ENCODE results near the gene KCNMB2. TPM values are rescaled to one million over a fixed set of nuclear protein-coding genes. Genes with fewer than 3 reads are reported as not detected.

The KCNMB2 gene
- total RNA-seq, 6 donors from 2014 or later, result 0.51 to 3.0 (median 1.1) TPM; not detected in 3

DNA sequence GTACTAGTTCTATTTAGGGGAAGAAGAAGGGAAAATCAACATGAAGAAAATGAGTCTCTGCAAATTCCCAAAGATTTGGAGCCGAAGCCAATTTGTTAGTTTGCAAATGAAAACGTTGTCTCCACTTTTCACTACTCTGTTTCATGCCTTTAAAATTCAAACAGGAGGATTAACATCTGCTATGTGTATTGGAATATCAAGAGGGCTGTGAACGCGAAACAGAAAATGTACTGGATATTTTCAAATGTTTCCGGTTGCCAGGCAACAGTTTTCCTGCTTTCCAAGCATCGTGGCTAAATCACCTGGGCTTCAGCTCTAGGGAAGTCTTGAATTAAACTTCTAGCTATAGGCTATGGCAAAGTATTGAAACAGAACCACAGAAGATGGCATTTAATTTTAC is 172.8 kb downstream of the KCNMB2 start:
- no peaks in the 10 kb centered on the region for H3K4me1 ChIP-seq
- no peaks in the 10 kb centered on the region for H3K27me3 ChIP-seq
- H3K4me3 ChIP-seq, result no peak overlapping the region
- no peak for DNase-seq
- no peak overlapping the region for H3K27ac ChIP-seq
- WGBS, 2 donors, result 42 to 52% methylated on average over 6 of the region's 6 CpGs
- no peak for ATAC-seq (ENCODE audit: low FRiP score in 2 of 2)
- H3K9me3 ChIP-seq, result no peaks in the 10 kb centered on the region
- no peaks in the 10 kb centered on the region for H3K36me3 ChIP-seq
- TF ChIP-seq POLR2A (IDR thresholded peaks at IDR 0.05) (no peak), POLR2AphosphoS5 (IDR thresholded peaks at IDR 0.05) (no peak), EP300 (IDR thresholded peaks at IDR 0.05) (no peak)
- TF ChIP-seq, protein P1, sequence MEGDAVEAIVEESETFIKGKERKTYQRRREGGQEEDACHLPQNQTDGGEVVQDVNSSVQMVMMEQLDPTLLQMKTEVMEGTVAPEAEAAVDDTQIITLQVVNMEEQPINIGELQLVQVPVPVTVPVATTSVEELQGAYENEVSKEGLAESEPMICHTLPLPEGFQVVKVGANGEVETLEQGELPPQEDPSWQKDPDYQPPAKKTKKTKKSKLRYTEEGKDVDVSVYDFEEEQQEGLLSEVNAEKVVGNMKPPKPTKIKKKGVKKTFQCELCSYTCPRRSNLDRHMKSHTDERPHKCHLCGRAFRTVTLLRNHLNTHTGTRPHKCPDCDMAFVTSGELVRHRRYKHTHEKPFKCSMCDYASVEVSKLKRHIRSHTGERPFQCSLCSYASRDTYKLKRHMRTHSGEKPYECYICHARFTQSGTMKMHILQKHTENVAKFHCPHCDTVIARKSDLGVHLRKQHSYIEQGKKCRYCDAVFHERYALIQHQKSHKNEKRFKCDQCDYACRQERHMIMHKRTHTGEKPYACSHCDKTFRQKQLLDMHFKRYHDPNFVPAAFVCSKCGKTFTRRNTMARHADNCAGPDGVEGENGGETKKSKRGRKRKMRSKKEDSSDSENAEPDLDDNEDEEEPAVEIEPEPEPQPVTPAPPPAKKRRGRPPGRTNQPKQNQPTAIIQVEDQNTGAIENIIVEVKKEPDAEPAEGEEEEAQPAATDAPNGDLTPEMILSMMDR (IDR thresholded peaks at IDR 0.05), result no peak

DNA sequence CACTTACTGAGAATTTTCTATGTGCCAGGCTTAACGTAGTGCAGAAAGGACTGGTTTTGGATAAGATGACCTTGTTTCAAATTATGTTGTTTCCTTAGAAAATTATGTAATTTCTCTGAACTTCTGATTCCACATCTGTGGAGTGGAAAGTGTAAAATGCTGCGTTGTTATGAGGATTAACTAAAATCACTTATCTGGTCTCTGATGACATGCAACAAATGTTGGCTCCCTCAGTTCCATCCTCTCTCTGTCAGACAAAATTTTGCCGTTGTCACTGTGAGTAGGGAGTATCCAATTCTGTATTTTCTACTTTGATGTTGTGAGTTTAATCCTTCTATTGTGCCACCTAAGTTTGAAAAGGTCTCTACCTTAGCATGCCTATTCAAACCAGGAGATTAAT is 175.5 kb downstream of the KCNMB2 start:
- Histone ChIP-seq H3K27me3 (no peaks in the 10 kb centered on the region), H3K36me3 (no peaks in the 10 kb centered on the region)
- WGBS, 2 donors, result 66 to 88% methylated on average over 3 of the region's 3 CpGs

DNA sequence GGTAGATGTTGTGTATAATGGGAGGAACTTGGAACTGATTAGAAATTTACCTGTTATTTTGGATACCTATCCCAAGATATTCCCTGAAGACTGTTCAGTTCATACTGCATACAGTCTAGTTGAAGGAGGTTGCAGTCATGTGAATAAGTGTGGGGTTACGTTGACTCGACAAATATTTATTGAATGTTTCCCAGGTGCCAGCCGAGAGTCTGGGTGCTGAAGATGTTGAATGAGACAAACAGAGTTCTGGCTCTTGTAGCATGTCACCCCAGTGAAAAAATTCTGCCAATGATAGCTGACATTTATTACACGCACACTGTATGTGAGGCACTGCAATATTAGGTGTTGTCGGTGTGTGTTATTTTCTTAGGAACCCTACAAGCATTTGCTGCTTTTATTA is 176.0 kb downstream of the KCNMB2 start:
- Histone ChIP-seq H3K4me1 (no peaks in the 10 kb centered on the region), H3K27me3 (no peaks in the 10 kb centered on the region), H3K9me3 (no peaks in the 10 kb centered on the region), H3K27ac (no peak overlapping the region), H3K4me3 (no peak overlapping the region), H3K36me3 (no peaks in the 10 kb centered on the region)
- DNase-seq (no peak), ATAC-seq (ENCODE audit: low FRiP score in 2 of 2) (no peak)
- TF ChIP-seq, protein P1 (IDR thresholded peaks at IDR 0.05), result no peak
- TF ChIP-seq EP300 (IDR thresholded peaks at IDR 0.05), result no peak
- TF ChIP-seq POLR2A (IDR thresholded peaks at IDR 0.05), result no peak
- TF ChIP-seq POLR2AphosphoS5 (IDR thresholded peaks at IDR 0.05), result no peak
- 65 to 67% methylated on average over 5 of the region's 5 CpGs for WGBS, 2 donors

More for the DNA sequence above, 175.5 kb downstream of the KCNMB2 start:
- TF ChIP-seq POLR2AphosphoS5 (IDR thresholded peaks at IDR 0.05) (no peak), POLR2A (IDR thresholded peaks at IDR 0.05) (no peak), EP300 (IDR thresholded peaks at IDR 0.05) (no peak)
- TF ChIP-seq, protein P1 (IDR thresholded peaks at IDR 0.05), result no peak
- no peaks in the 10 kb centered on the region for H3K9me3 ChIP-seq
- no peak for DNase-seq
- H3K4me3 ChIP-seq, result no peak overlapping the region
- no peaks in the 10 kb centered on the region for H3K4me1 ChIP-seq
- ATAC-seq (ENCODE audit: low FRiP score in 2 of 2), result no peak
- no peak overlapping the region for H3K27ac ChIP-seq

DNA sequence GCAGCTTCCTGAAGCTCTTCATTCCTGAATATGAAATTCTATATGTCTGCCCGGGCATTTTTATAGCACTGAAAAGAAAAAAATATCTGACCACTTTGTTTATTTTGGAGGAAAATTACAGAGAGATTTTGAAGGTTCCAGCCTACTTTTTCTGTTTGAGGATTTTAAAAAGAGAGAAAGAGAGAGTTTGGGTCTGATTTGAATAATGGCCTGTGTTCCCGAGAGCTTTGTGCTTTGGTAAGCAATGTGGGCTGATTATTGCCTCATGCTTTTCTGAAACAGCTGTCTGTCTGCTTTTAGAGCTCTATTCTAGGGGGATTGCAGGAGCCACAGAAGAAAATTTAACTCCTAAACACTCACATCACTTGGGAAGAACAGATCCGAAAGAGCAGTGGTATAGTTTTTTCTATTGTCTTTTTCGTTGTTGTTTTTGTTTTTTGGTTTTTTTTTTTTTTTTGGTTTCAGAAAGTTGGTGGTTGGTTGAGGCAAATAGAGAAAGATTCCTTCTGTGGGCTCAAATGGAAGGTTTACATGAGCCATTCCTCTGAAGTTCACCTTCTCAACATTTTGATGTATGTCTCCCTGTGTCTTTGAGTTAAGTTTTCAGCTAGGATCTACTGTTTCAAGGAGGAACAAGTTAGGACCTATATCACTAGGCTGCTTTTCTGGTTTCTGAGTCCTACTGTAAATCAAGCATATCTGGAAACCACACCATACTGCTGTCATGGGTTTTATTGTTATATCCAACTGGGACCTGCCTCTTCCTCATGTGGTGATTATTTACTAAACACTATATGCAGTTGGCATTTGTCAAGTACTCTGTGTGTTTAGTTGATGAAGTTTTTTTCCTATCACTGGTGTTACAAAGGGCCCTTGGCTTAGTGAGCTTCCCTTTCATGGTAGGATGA is 178.9 kb downstream of the KCNMB2 start:
- Histone ChIP-seq H3K27me3 (no peaks in the 10 kb centered on the region), H3K4me3 (no peak overlapping the region), H3K9me3 (no peaks in the 10 kb centered on the region), H3K4me1 (no peaks in the 10 kb centered on the region), H3K36me3 (no peaks in the 10 kb centered on the region), H3K27ac (no peak overlapping the region)
- no peak for TF ChIP-seq EP300 (IDR thresholded peaks at IDR 0.05)
- TF ChIP-seq, protein P1 (IDR thresholded peaks at IDR 0.05), result no peak
- no peak for TF ChIP-seq POLR2AphosphoS5 (IDR thresholded peaks at IDR 0.05)
- TF ChIP-seq POLR2A (IDR thresholded peaks at IDR 0.05), result no peak
- DNase-seq (no peak), ATAC-seq (ENCODE audit: low FRiP score in 2 of 2) (no peak)
- WGBS, 2 donors, result 72 to 78% methylated on average over 4 of the region's 4 CpGs

Data from upper lobe of left lung (tissue), 6 donors.